Activated CD4-positive, alpha-beta T cell treated with anti-CD3 and anti-CD28 coated beads, Interleukin-2, amount 10 ng/mL, durations not matched to agents 7 days and 5 days (primary cell): ENCODE data around the gene SPAG4. TPM values are rescaled to one million over a fixed set of nuclear protein-coding genes. Genes with fewer than 3 reads are reported as not detected.
A peak's percentile ranks its signal among the peaks of the same experiment; 100 is the strongest.

Source experiments
- CTCF ChIA-PET: fragments of 350-600 bp; sonication (Branson Sonifier 250); formaldehyde crosslinking; loops from one replicate; lab custom pipeline; 2021; ENCODE audit warnings: antibody characterized with exemption; lab: Charles Lee
- POLR2A ChIA-PET: fragments of 350-600 bp; sonication (Branson Sonifier 250); formaldehyde crosslinking; loops from one replicate; lab custom pipeline; 2021; ENCODE audit warnings: antibody characterized with exemption; lab: Charles Lee
- DNase-seq: peaks from one replicate; pipeline ENCODE4 v3.0.0-alpha.2; 2020
- H3K27ac Mint-ChIP-seq: one replicate; pipeline ENCODE4 v1.8.0; 2021; ENCODE audit warnings: mild to moderate bottlenecking, moderate library complexity, mixed read lengths
- H3K27me3 Mint-ChIP-seq: one replicate; pipeline ENCODE4 v1.8.0; 2021; ENCODE audit warnings: mixed read lengths
- H3K36me3 Mint-ChIP-seq: one replicate; pipeline ENCODE4 v1.8.0; 2021; ENCODE audit warnings: low read depth, mixed read lengths
- H3K4me1 Mint-ChIP-seq: one replicate; pipeline ENCODE4 v1.8.0; 2021; ENCODE audit warnings: mixed read lengths
- H3K4me3 Mint-ChIP-seq: one replicate; pipeline ENCODE4 v1.8.0; 2021; ENCODE audit warnings: mild to moderate bottlenecking, moderate library complexity, mixed read lengths
- H3K9me3 Mint-ChIP-seq: one replicate; pipeline ENCODE4 v1.8.0; 2021; ENCODE audit warnings: mixed read lengths
- total RNA-seq, 2 experiments: library from RNA; stranded (reverse); gene quantifications; one replicate each; pipeline ENCODE4 v1.2.3, GENCODE V29; 2021

SPAG4 gene
- total RNA-seq, 2 experiments from 2014 or later = 1.7 to 1.9 TPM

- ChIA-PET CTCF (interaction anchor here (0.6 to 1.9 kb wide), 5 partner anchors 24 to 163 kb away, joined by 3 to 10 read pairs (median 4); no protein-coding TSS in a partner anchor), POLR2A (no interaction called here)
- Mint-ChIP-seq H3K36me3 (peaks cover 44% of the 10 kb centered on the region), H3K27ac (peak overlapping the region; percentile 79), H3K27me3 (no peaks in the 10 kb centered on the region), H3K9me3 (no peaks in the 10 kb centered on the region), H3K4me1 (peaks cover 29% of the 10 kb centered on the region), H3K4me3 (peak overlapping the region; percentile 40)
- no peak for DNase-seq
Measured at GRCh38 chr20:35665949-35666288, 50.3 kb downstream of the SPAG4 start.

- POLR2A ChIA-PET = interaction anchor here (0.7 kb wide), 1 partner anchor 65 kb away, joined by 3 read pairs; no protein-coding TSS in a partner anchor
Measured at GRCh38 chr20:35669221-35669620, 53.6 kb downstream of the SPAG4 start.

GRCh38 chr20:35669681-35670080 is 54.1 kb downstream of the SPAG4 start:
- no peak overlapping the region for H3K4me3 Mint-ChIP-seq
- ChIA-PET POLR2A (interaction anchor here (0.7 kb wide), 1 partner anchor 64 kb away, joined by 3 read pairs; no protein-coding TSS in a partner anchor), CTCF (interaction anchor here (1.1 to 1.7 kb wide), 3 partner anchors 15 to 206 kb away, joined by 3 to 4 read pairs (median 4); no protein-coding TSS in a partner anchor)

More at GRCh38 chr20:35669221-35669620, 53.6 kb downstream of the SPAG4 start:
- Mint-ChIP-seq H3K4me3 (no peak overlapping the region), H3K4me1 (peaks cover 5% of the 10 kb centered on the region), H3K36me3 (peaks cover 38% of the 10 kb centered on the region), H3K9me3 (no peaks in the 10 kb centered on the region), H3K27me3 (no peaks in the 10 kb centered on the region), H3K27ac (no peak overlapping the region)
- CTCF ChIA-PET = interaction anchor here (1.1 to 1.7 kb wide), 4 partner anchors 9 to 206 kb away, joined by 3 to 4 read pairs (median 4); no protein-coding TSS in a partner anchor
- no peak for DNase-seq

More at GRCh38 chr20:35669681-35670080, 54.1 kb downstream of the SPAG4 start:
- Mint-ChIP-seq H3K9me3 (no peaks in the 10 kb centered on the region), H3K4me1 (peaks cover 5% of the 10 kb centered on the region), H3K27me3 (no peaks in the 10 kb centered on the region), H3K36me3 (peaks cover 38% of the 10 kb centered on the region), H3K27ac (no peak overlapping the region)
- no peak for DNase-seq

Other genes with a start within 250 kb of the SPAG4 start
- 10 to 100 TPM; 46.9 to 48.6 TPM for gene UQCC1, start 203.9 kb upstream of the SPAG4 start, total RNA-seq
- gene GDF5, start 177.6 kb upstream of the SPAG4 start, total RNA-seq = not detected
- 10 to 100 TPM; 56.8 to 75.4 TPM for gene CEP250, start 160.2 kb upstream of the SPAG4 start, total RNA-seq
- not detected for gene C20orf173, start 86.2 kb upstream of the SPAG4 start, total RNA-seq
- 100 to 1,000 TPM; 152 to 165 TPM for gene ERGIC3, start 73.8 kb upstream of the SPAG4 start, total RNA-seq
- gene CPNE1, start 49.1 kb downstream of the SPAG4 start, total RNA-seq = 100 to 1,000 TPM; 252 to 256 TPM
- gene RBM12, start 49.1 kb downstream of the SPAG4 start, total RNA-seq = 100 to 1,000 TPM; 121 to 127 TPM
- gene NFS1, start 83.5 kb downstream of the SPAG4 start, total RNA-seq = 10 to 100 TPM; 33.2 to 36.6 TPM
- gene ROMO1, start 83.6 kb downstream of the SPAG4 start, total RNA-seq = 100 to 1,000 TPM in 1 of 2 experiments, 10 to 100 TPM in 1; 55.0 to 103 TPM
- gene RBM39, start 126.4 kb downstream of the SPAG4 start, total RNA-seq = 100 to 1,000 TPM; 374 to 396 TPM
- 10 to 100 TPM; 47.8 to 49.0 TPM for gene PHF20, start 156.2 kb downstream of the SPAG4 start, total RNA-seq